Aorta (tissue), 5 donors: Measurements from ENCODE around the gene SHC4. TPM values are rescaled to one million over a fixed set of nuclear protein-coding genes. Genes with fewer than 3 reads are reported as not detected.

Experiments
- ATAC-seq: fragments of 200-7000 bp; cut with Tn5 transposase; one replicate; pipeline ENCODE4 v1.9.1; 2022; ENCODE audit warnings: moderate library complexity; ENCODE audit not compliant: low FRiP score
- DNase-seq, 2 donors: peaks; one replicate each; pipeline ENCODE4 v3.0.0-alpha.2; 2020
- H3K27ac ChIP-seq, 2 donors: one replicate each; pipeline ENCODE4 v1.5.1; 2013; ENCODE audit warnings: low read length in 2 of 2, mild to moderate bottlenecking in 2 of 2, moderate library complexity in 2 of 2, control low read depth in 1 of 2, inconsistent platforms in 1 of 2, low read depth in 1 of 2
- H3K27me3 ChIP-seq, 2 donors: one replicate each; pipeline ENCODE4 v1.6.1; 2013; ENCODE audit warnings: control low read depth in 1 of 2, low read length in 1 of 2, mild to moderate bottlenecking in 1 of 2, moderate library complexity in 1 of 2; ENCODE audit not compliant: insufficient read depth in 2 of 2, control insufficient read depth in 1 of 2
- H3K36me3 ChIP-seq, 2 donors: one replicate each; pipeline ENCODE4 v1.6.1; 2013; ENCODE audit warnings: control low read depth in 1 of 2, low read length in 1 of 2, mild to moderate bottlenecking in 1 of 2; ENCODE audit not compliant: insufficient read depth in 2 of 2, control insufficient read depth in 1 of 2
- H3K4me1 ChIP-seq, 2 donors: one replicate each; pipeline ENCODE4 v1.6.1; 2013; ENCODE audit warnings: low read length in 2 of 2, control low read depth in 1 of 2, mild to moderate bottlenecking in 1 of 2, moderate library complexity in 1 of 2; ENCODE audit not compliant: insufficient read depth in 2 of 2, control insufficient read depth in 1 of 2
- H3K4me3 ChIP-seq, 2 donors: one replicate each; pipeline ENCODE4 v1.5.1; 2013; ENCODE audit warnings: low read length in 2 of 2, control low read depth in 1 of 2, mild to moderate bottlenecking in 1 of 2
- H3K9me3 ChIP-seq: one replicate; pipeline ENCODE4 v1.6.1; 2013; ENCODE audit warnings: mild to moderate bottlenecking, low read length; ENCODE audit not compliant: control insufficient read depth
- WGBS, 2 donors: extraction: QIAGEN DNeasy Blood & Tissue Kit; methylation state at CpG; one replicate each; pipeline ENCODE4 v1.1.7; 2013; 5-methylcytosine and 5-hydroxymethylcytosine counted together
- intact Hi-C, 2 donors: fragments of 100-400 bp; cut with DNase I; formaldehyde crosslinking; loops; one replicate each; pipeline versions ENCODE4 v1.14.2 to v1.15.0; 2022
- polyA plus RNA-seq, 2 donors: library from polyadenylated mRNA; stranded (reverse); fragments of 200-250 nt; gene quantifications; one replicate each; pipeline ENCODE4 v1.2.3, GENCODE V29; 2013
- total RNA-seq, 2 donors: library from RNA; stranded (reverse); fragmentation: NEBNext Ultra II Directional; extraction: Animal tissue kit (Norgen Biotek cat#: 25700); gene quantifications; one replicate each; pipeline ENCODE4 v1.2.1, GENCODE V29; 2021
- donor health status: healthy with polysubstance abuse.
- donor health status: Bipolar disorder and iron deficiency.
- donor health status: DM: no; HTN: no; CAD: no.
- donor health status: DM: no; HTN: no; CAD: no.
- donor health status: DM: yes; HTN: yes; CAD: no.

Gene SHC4
- total and polyA plus RNA-seq, 4 donors, result 4.4 to 18.6 (median 7.2) TPM

DNA sequence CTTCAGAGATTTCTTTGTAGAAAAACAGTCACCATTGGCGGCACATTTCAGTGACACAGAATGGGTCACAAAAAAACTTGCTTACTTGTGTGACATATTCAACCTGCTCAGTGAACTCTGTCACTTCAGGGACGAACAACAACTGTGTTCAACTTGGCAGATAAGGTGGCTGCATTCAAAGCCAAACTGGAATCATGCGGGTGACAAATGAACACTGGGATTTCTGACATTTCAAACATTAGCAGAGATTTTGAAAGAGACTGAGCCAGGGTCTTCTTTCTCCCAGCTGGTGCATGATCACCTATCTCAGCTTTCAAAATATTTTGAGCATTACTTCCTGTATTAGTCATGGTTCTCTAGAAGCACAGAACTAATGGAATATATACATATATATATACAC, 87.7 kb downstream of the SHC4 start:
- no peak for ATAC-seq
- DNase-seq, result no peak
- Histone ChIP-seq H3K36me3 (peaks cover 0 to 1% of the 10 kb centered on the region in 2 donors), H3K27ac (no peak overlapping the region), H3K9me3 (no peaks in the 10 kb centered on the region), H3K27me3 (no peaks in the 10 kb centered on the region), H3K4me3 (no peak overlapping the region), H3K4me1 (peaks cover 0 to 5% of the 10 kb centered on the region in 2 donors)
- intact Hi-C loops, result loop anchor here (5.0 to 10.0 kb wide), 3 partner anchors 86 to 169 kb away; partner anchors contain the start of genes SHC4 (in 2 of the 2) and SECISBP2L (in 1 of the 2)
- 82 to 83% methylated on average over 3 of the region's 3 CpGs for WGBS, 2 donors

DNA sequence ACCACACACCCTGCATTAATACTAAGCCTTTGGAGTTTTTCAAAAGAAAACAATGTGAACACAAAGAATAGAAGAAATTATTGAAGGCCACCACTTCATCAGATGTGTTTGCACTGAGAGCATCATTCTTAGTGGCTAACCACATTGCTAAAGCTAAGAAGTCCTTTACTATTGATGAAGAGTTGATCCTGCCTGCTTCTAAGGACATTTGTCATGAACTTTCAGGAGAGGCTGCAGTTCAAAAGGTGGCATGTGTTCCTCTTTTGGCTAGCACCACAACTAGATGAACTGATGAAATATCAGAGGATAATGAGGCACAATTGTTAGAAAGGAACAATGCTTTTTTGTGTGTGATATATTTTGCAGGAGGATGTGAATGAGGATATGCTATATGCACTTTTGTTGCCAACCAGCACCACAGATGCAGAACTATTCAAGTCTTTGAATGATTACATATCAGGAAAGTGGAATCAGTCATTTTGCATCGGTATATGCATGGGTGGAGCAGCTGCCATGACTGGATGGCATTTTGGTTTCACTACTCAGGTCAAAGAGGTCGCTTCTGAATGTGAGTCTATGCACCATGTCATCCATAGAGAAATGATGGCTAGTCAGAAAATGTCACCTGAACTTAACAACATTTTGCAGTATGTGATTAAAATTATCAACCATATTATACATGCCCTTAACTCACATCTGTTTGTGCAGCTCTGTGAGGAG, 88.3 kb downstream of the SHC4 start:
- no peak for ATAC-seq
- no peak overlapping the region for H3K4me3 ChIP-seq
- intact Hi-C loops, result loop anchor here (5.0 to 10.0 kb wide), 3 partner anchors 87 to 169 kb away; partner anchors contain the start of genes SHC4 (in 2 of the 2) and SECISBP2L (in 1 of the 2)
- WGBS, 2 donors, result 82 to 92% methylated on average over 2 of the region's 2 CpGs
- peaks cover 0 to 5% of the 10 kb centered on the region in 2 donors for H3K4me1 ChIP-seq
- H3K27me3 ChIP-seq, result no peaks in the 10 kb centered on the region
- peaks cover 0 to 1% of the 10 kb centered on the region in 2 donors for H3K36me3 ChIP-seq
- DNase-seq, result no peak
- no peaks in the 10 kb centered on the region for H3K9me3 ChIP-seq
- no peak overlapping the region for H3K27ac ChIP-seq

DNA sequence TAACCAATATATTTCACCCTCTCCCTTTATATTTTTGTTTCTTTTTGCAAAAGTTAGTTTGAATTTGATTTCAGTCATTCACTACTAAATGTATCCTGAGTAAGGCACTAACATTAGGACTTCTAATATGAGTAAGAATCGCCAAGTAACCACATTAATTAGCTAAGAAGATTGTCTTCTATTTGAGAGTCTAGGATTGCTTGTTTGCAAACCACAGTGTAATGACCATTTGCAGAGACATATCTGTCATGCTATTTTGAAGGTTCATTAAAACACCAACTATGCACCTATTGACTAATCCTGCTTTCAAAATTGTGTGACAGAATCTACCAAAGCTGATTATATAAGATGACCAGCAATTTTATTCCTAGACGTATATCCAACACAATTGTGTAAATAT, 91.1 kb downstream of the SHC4 start:
- 93 to 94% methylated on average over 2 of the region's 2 CpGs for WGBS, 2 donors
- peaks cover 0 to 1% of the 10 kb centered on the region in 2 donors for H3K36me3 ChIP-seq
- H3K4me3 ChIP-seq, result no peak overlapping the region
- ATAC-seq (no peak), DNase-seq (no peak)
- H3K27me3 ChIP-seq, result no peaks in the 10 kb centered on the region
- intact Hi-C loops, result loop anchor here in 1 of 2 donors (10.0 kb wide), 1 partner anchor 172 kb away; the partner anchor contains the start of gene SECISBP2L
- no peaks in the 10 kb centered on the region for H3K4me1 ChIP-seq
- no peaks in the 10 kb centered on the region for H3K9me3 ChIP-seq
- H3K27ac ChIP-seq, result no peak overlapping the region

DNA sequence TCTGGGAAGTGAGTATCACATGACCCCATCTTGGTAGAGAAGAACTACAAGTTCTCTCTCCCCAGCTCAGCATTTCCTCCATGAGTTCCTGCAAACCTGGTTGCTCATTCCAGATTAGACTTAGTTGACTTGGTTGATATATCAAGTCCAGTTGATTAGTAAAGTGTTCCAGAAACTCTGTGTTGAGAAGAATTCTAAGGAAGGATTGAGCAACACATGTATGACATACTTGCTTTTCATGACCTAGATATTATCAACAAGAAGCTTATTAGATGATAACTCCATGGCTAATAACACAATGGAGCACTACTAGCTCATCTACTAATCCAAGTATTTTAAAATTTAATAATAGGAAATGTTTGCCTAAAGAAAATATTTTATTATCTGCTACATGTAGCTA, 92.2 kb downstream of the SHC4 start:
- H3K36me3 ChIP-seq, result peaks cover 0 to 1% of the 10 kb centered on the region in 2 donors
- ATAC-seq (no peak), DNase-seq (no peak)

DNA sequence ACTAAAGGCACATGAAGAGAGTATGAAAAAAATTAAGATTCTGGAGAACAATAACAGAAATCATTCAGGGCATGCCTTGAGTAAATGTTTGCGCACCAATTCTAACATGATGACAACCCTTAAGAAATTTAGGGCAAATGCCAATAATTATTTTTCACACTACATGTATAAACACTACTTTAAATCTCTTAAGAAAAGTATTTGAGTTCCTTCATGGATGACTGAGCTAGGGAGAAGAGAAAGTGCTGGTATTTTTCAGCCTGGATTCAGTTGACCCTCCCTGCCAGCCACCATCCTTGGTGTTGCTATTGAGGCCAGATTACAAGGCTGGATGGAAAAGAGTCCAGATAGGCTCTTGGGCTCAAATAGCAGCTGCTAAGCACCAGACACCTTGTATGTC, 93.8 kb downstream of the SHC4 start:
- no peak for DNase-seq
- no peaks in the 10 kb centered on the region for H3K27me3 ChIP-seq
- no peak overlapping the region for H3K27ac ChIP-seq
- ATAC-seq, result no peak
- no peaks in the 10 kb centered on the region for H3K4me1 ChIP-seq
- 97 to 100% methylated on average over 1 of the region's 1 CpG for WGBS, 2 donors
- H3K9me3 ChIP-seq, result no peaks in the 10 kb centered on the region
- H3K4me3 ChIP-seq, result no peak overlapping the region
- intact Hi-C loops, result loop anchor here in 1 of 2 donors (10.0 kb wide), 1 partner anchor 175 kb away; the partner anchor contains the start of gene SECISBP2L
- peaks cover 0 to 1% of the 10 kb centered on the region in 2 donors for H3K36me3 ChIP-seq

More for the DNA sequence above, 92.2 kb downstream of the SHC4 start:
- Histone ChIP-seq H3K27ac (no peak overlapping the region), H3K9me3 (no peaks in the 10 kb centered on the region), H3K4me1 (no peaks in the 10 kb centered on the region), H3K4me3 (no peak overlapping the region), H3K27me3 (no peaks in the 10 kb centered on the region)
- intact Hi-C loops, result loop anchor here in 1 of 2 donors (10.0 kb wide), 1 partner anchor 173 kb away; the partner anchor contains the start of gene SECISBP2L

DNA sequence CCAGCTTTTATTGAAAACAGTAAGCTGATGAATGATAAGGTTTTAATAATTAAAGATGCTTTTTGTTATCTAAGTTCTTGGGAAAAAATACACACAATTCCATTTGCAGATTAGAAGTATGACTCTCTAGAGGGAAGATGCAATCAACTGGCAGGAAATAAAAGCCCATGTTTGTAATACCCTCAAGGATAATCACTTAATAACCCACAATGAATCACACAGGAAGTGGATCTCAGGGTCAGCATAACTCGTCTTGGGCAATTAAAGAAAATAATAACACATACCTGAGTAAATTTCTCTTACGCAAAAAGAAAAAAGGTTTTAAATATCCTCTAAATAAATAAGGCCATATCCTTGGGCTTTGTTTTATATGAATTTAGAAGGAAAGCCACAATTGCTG, 95.2 kb downstream of the SHC4 start:
- intact Hi-C loops, result no loop called here
- Histone ChIP-seq H3K4me1 (no peaks in the 10 kb centered on the region), H3K27ac (no peak overlapping the region), H3K4me3 (no peak overlapping the region), H3K36me3 (peaks cover 0 to 1% of the 10 kb centered on the region in 2 donors), H3K9me3 (no peaks in the 10 kb centered on the region), H3K27me3 (no peaks in the 10 kb centered on the region)
- no peak for DNase-seq
- 72 to 75% methylated on average over 2 of the region's 2 CpGs for WGBS, 2 donors
- no peak for ATAC-seq

DNA sequence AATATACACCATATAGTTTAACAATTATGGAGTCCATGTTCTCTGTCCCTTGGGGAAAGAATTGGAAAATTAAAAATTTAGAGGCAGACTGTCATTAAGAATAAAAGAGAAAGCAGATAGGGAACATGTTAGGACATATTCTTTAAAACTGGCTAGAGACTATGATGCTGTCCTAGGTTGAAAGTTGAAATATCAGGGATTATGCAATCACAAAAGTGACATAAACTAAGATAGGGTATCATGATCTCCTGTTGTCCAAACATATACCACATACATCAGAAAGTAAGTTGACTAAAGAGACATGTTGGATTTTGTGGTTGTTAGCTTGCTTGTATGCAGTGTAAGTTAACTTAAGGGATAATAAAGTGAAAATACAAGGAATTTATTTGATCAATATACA, 95.7 kb downstream of the SHC4 start:
- peaks cover 0 to 1% of the 10 kb centered on the region in 2 donors for H3K36me3 ChIP-seq
- no peak overlapping the region for H3K4me3 ChIP-seq
- DNase-seq (no peak), ATAC-seq (no peak)
- no peaks in the 10 kb centered on the region for H3K9me3 ChIP-seq
- H3K27me3 ChIP-seq, result no peaks in the 10 kb centered on the region
- intact Hi-C loops, result no loop called here
- H3K4me1 ChIP-seq, result no peaks in the 10 kb centered on the region
- no peak overlapping the region for H3K27ac ChIP-seq

DNA sequence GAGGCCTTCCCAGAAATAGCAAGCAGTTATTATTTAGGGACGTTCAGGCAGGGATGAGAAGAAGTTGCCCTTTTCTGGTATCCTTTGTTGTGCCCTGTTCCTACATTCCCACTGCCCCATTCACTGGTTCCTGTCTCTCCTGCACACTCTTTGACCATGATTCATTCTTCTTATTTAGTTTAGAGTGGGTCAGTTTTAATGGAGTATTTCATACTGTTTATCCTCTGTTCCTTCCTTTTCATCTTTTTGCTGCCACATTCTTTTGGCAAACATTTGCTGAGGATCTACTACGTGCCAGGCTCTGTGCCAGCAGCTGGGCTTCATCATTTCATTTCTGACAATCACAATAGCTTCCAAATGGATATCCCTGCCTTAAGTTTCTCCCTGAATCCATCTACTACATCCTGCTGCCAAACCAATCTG, 97.6 kb downstream of the SHC4 start:
- Histone ChIP-seq H3K4me3 (no peak overlapping the region), H3K9me3 (no peaks in the 10 kb centered on the region), H3K36me3 (peaks cover 0 to under 1% of the 10 kb centered on the region in 2 donors), H3K27ac (no peak overlapping the region), H3K4me1 (no peaks in the 10 kb centered on the region), H3K27me3 (no peaks in the 10 kb centered on the region)
- ATAC-seq (no peak), DNase-seq (no peak)
- intact Hi-C loops, result no loop called here
- WGBS, 2 donors, result 46 to 52% methylated on average over 2 of the region's 2 CpGs
